Esophagus (tissue), 2 donors: ENCODE data around the gene AIP. TPM values are rescaled to one million over a fixed set of nuclear protein-coding genes. Genes with fewer than 3 reads are reported as not detected.

Experiments used
- H3K27ac ChIP-seq, 2 donors: one replicate each; pipeline ENCODE4 v1.5.1; 2013; ENCODE audit warnings: low read depth in 2 of 2, mild to moderate bottlenecking in 2 of 2, inconsistent platforms in 1 of 2, low read length in 1 of 2, moderate library complexity in 1 of 2
- H3K27me3 ChIP-seq, 2 donors: one replicate each; pipeline ENCODE4 v1.6.1; 2013; ENCODE audit warnings: low read length in 2 of 2, control low read depth in 1 of 2, mild to moderate bottlenecking in 1 of 2; ENCODE audit not compliant: insufficient read depth in 2 of 2, control insufficient read depth in 1 of 2
- H3K36me3 ChIP-seq, 2 donors: one replicate each; pipeline ENCODE4 v1.6.1; 2013; ENCODE audit warnings: low read length in 1 of 2; ENCODE audit not compliant: control insufficient read depth in 2 of 2, insufficient read depth in 2 of 2
- H3K4me1 ChIP-seq, 2 donors: one replicate each; pipeline ENCODE4 v1.6.1; 2013; ENCODE audit warnings: low read length in 1 of 2; ENCODE audit not compliant: control insufficient read depth in 2 of 2, insufficient read depth in 2 of 2
- H3K4me3 ChIP-seq, 2 donors: one replicate each; pipeline ENCODE4 v1.5.1; 2013; ENCODE audit warnings: low read length in 2 of 2, mild to moderate bottlenecking in 2 of 2, low read depth in 1 of 2, moderate library complexity in 1 of 2
- H3K9me3 ChIP-seq, 2 donors: one replicate each; pipeline ENCODE4 v1.6.1; 2013; ENCODE audit warnings: mild to moderate bottlenecking in 2 of 2, low read depth in 1 of 2, low read length in 1 of 2, moderate library complexity in 1 of 2; ENCODE audit not compliant: control insufficient read depth in 2 of 2, insufficient read depth in 1 of 2
- WGBS, 2 donors: extraction: QIAGEN DNeasy Blood & Tissue Kit; methylation state at CpG; one replicate each; pipeline ENCODE4 v1.1.7; 2013; 5-methylcytosine and 5-hydroxymethylcytosine counted together
- polyA plus RNA-seq, 2 donors: library from polyadenylated mRNA; stranded (reverse); fragments of 200-250 nt; gene quantifications; one replicate each; pipeline ENCODE4 v1.2.3, GENCODE V29; 2013
- donor health status: healthy with polysubstance abuse.
- donor health status: Bipolar disorder and iron deficiency.

AIP gene
- polyA plus RNA-seq, 2 donors: 34.1 to 41.5 TPM

- Histone ChIP-seq H3K27ac (peak overlapping the region; percentile 14 to 65), H3K4me3 (peak overlapping the region; percentile 16 to 37), H3K9me3 (no peaks in the 10 kb centered on the region), H3K36me3 (peaks cover 3 to 69% of the 10 kb centered on the region in 2 donors), H3K4me1 (peaks cover 14 to 30% of the 10 kb centered on the region in 2 donors), H3K27me3 (no peaks in the 10 kb centered on the region)
- 74 to 76% methylated on average over 35 to 41 of the region's 41 CpGs for WGBS, 2 donors
These were observed 44.5 kb upstream of the AIP start for GRCh38 chr11:67438158-67438902.

DNA sequence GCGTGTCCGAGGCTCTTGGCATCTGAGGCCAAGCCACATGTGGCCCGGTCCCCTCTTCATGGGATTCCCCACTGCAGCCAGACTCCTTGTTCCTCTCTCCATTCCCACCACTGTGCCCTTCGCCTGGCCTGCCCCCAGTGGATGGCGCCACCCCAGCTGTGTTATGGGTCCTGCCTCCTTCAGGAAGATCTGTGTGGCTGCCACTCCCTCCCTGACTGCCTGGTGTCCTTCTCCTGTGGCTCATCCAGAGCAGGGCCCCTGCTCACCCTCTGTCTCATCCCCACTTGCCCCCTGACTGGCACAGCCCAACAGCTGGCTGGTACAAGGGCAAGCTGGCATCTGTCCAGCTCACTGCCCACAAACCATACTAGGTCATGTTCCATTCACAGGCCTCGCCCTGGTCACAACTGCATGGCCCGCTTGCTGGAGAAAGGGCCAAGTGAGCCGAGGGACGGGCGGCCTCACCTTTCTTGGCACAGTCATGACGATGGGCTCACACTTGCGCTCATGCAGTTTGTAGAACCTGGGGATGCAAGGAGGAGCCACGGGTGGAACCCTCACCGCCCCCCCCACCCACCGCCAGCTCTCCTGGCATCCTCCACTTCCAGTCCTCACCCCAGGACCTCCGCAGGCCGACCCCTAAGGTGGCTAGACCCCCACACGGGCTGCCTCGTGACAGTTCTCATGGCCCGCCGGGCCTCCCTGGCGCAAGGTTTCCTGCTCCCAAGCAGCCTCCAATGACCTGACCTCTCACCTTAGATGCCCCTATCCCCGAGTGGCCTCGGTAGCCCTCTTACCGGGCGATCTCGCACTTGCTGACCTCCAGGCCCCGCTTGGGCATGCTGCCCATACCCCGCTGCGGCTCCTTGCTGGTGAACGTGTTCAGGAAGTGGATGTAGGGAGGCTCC, 43.3 kb upstream of the AIP start:
- H3K36me3 ChIP-seq: peaks cover 3 to 58% of the 10 kb centered on the region in 2 donors
- 64 to 68% methylated on average over 31 of the region's 31 CpGs for whole genome bisulfite sequencing, 2 donors
- H3K4me1 ChIP-seq: peaks cover 14 to 24% of the 10 kb centered on the region in 2 donors
- H3K9me3 ChIP-seq: no peaks in the 10 kb centered on the region
- H3K4me3 ChIP-seq: no peak overlapping the region
- H3K27me3 ChIP-seq: no peaks in the 10 kb centered on the region
- peak overlapping the region; percentile 14 to 65 for H3K27ac ChIP-seq

DNA sequence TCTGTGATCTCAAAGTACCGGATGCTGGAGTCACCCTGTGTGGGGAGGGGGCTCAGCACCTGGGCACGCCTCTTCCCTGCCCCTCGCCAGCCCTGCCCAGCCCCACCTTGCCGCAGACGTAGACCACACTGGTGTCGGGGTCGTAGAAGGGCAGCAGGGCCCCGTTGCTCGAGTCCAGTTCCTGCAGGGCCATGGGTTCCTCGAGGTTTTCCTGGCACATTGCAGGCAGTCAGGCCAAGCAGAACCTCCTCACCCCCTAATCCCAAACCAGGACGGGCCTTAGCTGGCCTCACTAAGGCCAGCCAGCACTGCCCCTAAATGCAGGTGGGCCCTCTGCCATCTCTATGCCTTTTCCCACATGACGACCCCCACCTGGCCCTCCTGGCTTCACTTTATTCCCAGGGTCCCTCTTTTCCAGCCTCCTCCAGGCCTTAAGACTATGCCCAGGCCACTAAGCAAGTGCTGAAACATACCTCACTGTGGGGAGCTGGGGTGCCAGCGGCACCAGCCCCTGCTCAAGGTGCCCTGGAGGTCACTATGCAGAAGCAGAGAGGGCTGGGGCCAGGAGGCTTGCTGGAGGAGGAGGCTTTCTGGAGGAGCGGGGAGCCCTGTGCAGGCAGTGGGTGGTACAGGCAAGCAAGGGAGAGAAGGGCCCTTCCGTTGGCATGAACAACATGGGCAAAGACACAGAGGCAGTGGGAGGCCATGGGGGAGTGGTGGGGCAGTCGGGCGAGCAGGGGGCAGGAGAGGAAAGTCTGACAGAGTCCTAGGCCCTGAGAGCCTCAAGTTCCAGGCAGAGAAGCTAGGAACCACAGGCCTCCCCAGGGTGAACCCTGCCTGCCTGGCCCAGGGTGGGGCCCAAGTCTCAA, 42.4 kb upstream of the AIP start:
- WGBS, 2 donors: 61 to 69% methylated on average over 16 to 17 of the region's 17 CpGs
- Histone ChIP-seq H3K4me3 (no peak overlapping the region), H3K27ac (peak overlapping the region in 1 of 2 donors; percentile 42), H3K4me1 (peaks cover 14 to 21% of the 10 kb centered on the region in 2 donors), H3K9me3 (no peaks in the 10 kb centered on the region), H3K36me3 (peaks cover 3 to 49% of the 10 kb centered on the region in 2 donors), H3K27me3 (no peaks in the 10 kb centered on the region)

DNA sequence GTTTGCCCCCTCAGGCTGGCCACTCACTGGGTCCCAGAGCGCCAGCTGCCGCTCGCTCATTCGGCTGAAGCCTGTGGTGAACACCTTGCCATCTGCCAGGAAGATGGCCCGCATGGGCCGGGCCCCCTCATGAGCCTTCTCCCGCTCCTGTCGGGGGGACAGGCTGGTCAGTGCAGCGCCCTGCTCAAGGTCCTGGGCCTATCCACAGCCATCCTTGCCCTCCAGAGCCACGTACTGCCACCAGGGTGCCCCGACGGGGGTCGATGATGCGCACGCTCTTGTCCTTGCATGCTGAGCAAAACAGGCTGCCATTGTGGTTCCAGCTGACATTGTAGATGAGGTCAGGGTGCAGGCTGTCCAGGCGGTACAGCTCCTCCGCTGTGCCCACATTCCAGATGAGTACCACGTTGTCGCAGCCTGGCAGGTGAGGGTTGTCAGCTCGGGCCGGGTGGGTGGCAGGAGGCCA, 41.7 kb upstream of the AIP start:
- Histone ChIP-seq H3K9me3 (no peaks in the 10 kb centered on the region), H3K4me1 (peaks cover 9 to 21% of the 10 kb centered on the region in 2 donors), H3K36me3 (peaks cover 1 to 43% of the 10 kb centered on the region in 2 donors), H3K27me3 (no peaks in the 10 kb centered on the region), H3K4me3 (no peak overlapping the region), H3K27ac (no peak overlapping the region)
- 83 to 88% methylated on average over 21 of the region's 21 CpGs for WGBS, 2 donors

- Histone ChIP-seq H3K27me3 (no peaks in the 10 kb centered on the region), H3K27ac (peak overlapping the region in 1 of 2 donors; percentile 90), H3K4me1 (peaks cover 8 to 21% of the 10 kb centered on the region in 2 donors), H3K9me3 (no peaks in the 10 kb centered on the region), H3K36me3 (peaks cover 0 to 39% of the 10 kb centered on the region in 2 donors), H3K4me3 (no peak overlapping the region)
- WGBS, 2 donors: 80% methylated on average over 28 of the region's 28 CpGs
These were observed 41.0 kb upstream of the AIP start for GRCh38 chr11:67441731-67442351.

GRCh38 chr11:67442504-67443404, 40.1 kb upstream of the AIP start:
- 36 to 43% methylated on average over 35 to 45 of the region's 45 CpGs for WGBS, 2 donors
- peak overlapping the region; percentile 90 to 92 for H3K27ac ChIP-seq

DNA sequence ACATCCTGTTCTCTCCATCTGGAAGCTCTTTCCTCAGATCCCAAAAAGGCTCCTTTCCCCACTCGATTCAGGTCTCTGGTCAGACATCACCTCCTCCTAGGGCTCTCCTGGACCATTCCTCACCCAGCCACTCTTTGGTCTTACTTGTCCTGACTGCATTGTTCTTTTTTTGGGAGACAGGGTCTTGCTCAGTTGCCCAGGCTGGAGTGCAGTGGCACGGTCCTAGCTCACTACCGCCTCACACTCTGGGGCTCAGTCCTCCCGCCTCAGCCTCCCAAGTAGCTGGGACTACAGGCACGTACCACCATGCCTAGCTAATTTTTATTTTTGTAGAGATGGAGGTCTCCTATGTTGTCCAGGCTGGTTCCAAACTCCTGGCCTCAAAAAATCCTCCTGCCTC, 37.3 kb upstream of the AIP start:
- 83 to 87% methylated on average over 5 of the region's 5 CpGs for WGBS, 2 donors
- H3K9me3 ChIP-seq: no peaks in the 10 kb centered on the region
- H3K4me3 ChIP-seq: no peak overlapping the region
- no peak overlapping the region for H3K27ac ChIP-seq
- H3K36me3 ChIP-seq: peaks cover 0 to 13% of the 10 kb centered on the region in 2 donors
- no peaks in the 10 kb centered on the region for H3K27me3 ChIP-seq
- peaks cover 4 to 14% of the 10 kb centered on the region in 2 donors for H3K4me1 ChIP-seq

More at GRCh38 chr11:67442504-67443404, 40.1 kb upstream of the AIP start:
- Histone ChIP-seq H3K27me3 (no peaks in the 10 kb centered on the region), H3K4me3 (peak overlapping the region; percentile 77 to 80), H3K4me1 (peaks cover 8 to 21% of the 10 kb centered on the region in 2 donors), H3K9me3 (no peaks in the 10 kb centered on the region), H3K36me3 (peaks cover 0 to 35% of the 10 kb centered on the region in 2 donors)

- Histone ChIP-seq H3K27me3 (no peaks in the 10 kb centered on the region), H3K4me1 (peaks cover 0 to 2% of the 10 kb centered on the region in 2 donors), H3K9me3 (no peaks in the 10 kb centered on the region), H3K27ac (no peak overlapping the region), H3K36me3 (no peaks in the 10 kb centered on the region), H3K4me3 (no peak overlapping the region)
- 88 to 94% methylated on average over 7 of the region's 7 CpGs for WGBS, 2 donors
These were observed 34.6 kb upstream of the AIP start for GRCh38 chr11:67448220-67448609.
